Gastrocnemius medialis (tissue), 4 donors: Measurements from ENCODE around the gene TRAF7.

ENCODE experiments used
- CTCF ChIP-seq, 5 experiments: fragments of 450-650 bp in 3 of 5; fragments of 200-600 bp in 2 of 5; sonication (generic) in 2 of 5; IDR thresholded peaks in 4 of 5; conservative IDR thresholded peaks in 1 of 5; 1 replicate in 4 of 5; 2 replicates in 1 of 5; pipeline ENCODE4 v1.5.1; 2016 to 2019; ENCODE audit warnings: antibody characterized with exemption in 5 of 5, mild to moderate bottlenecking in 3 of 5, moderate library complexity in 3 of 5
- POLR2A ChIP-seq, 2 donors: fragments of 450-650 bp; IDR thresholded peaks; one replicate each; pipeline ENCODE4 v1.6.1; 2017; ENCODE audit warnings: antibody characterized with exemption in 2 of 2, mild to moderate bottlenecking in 2 of 2, moderate library complexity in 2 of 2

DNA sequence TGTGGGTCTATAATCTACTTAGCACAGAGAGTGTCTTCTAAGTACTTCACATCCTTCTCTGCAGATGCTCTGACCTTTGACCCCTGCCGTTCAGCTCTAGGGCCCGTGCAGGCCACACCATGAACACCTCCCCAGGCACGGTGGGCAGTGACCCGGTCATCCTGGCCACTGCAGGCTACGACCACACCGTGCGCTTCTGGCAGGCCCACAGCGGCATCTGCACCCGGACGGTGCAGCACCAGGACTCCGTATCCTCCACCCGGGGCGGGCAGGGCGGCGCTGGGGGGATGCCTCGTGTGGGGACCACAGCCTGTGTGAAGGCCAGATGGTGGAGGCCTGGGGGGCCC, 50.4 kb downstream of the TRAF7 start:
- TF ChIP-seq CTCF (IDR thresholded peaks at IDR 0.05 in 4 of 5, conservative IDR thresholded peaks at IDR 0.05 in 1 of 5), result no peak
- TF ChIP-seq POLR2A (IDR thresholded peaks at IDR 0.05), result no peak
